H1 (cell line): ENCODE measurements around the gene AQP12A. TPM values are rescaled to one million over a fixed set of nuclear protein-coding genes. Genes with fewer than 3 reads are reported as not detected.

ENCODE experiments used
- CTCF ChIA-PET: fragments of 300-600 bp; sonication (Branson Sonifier 250); formaldehyde crosslinking; loops from one replicate; lab custom pipeline; 2021; ENCODE audit not compliant: partially characterized antibody; lab: Charles Lee
- POLR2A ChIA-PET: fragments of 300-600 bp; sonication (Branson Sonifier 250); formaldehyde crosslinking; loops from one replicate; lab custom pipeline; 2021; ENCODE audit warnings: inconsistent platforms; ENCODE audit not compliant: partially characterized antibody; lab: Charles Lee
- DNase-seq, 2 experiments: peaks; one replicate each; pipeline versions ENCODE4 v3.0.0 to v3.0.0-alpha.2; 2010 to 2022; ENCODE audit warnings: low spot score in 2 of 2, low read depth in 1 of 2, mixed read lengths in 1 of 2
- FAIRE-seq: peaks from 2 replicates; lab custom pipeline; 2011; peaks lifted over from hg19 to GRCh38; lab: Jason Lieb, UNC
- H2AFZ ChIP-seq: 2 replicates; pipeline ENCODE4 v1.8.1; 2012; ENCODE audit warnings: low read length, inconsistent platforms
- H2AK5ac ChIP-seq: 2 replicates; pipeline ENCODE4 v1.6.1; 2013; ENCODE audit warnings: low read depth, low read length
- H2BK120ac ChIP-seq: replicated peaks from 2 replicates; pipeline ENCODE3; 2013; ENCODE audit warnings: low read depth, low read length, inconsistent platforms
- H2BK12ac ChIP-seq: 2 replicates; pipeline ENCODE4 v1.6.1; 2013; ENCODE audit warnings: low read depth, low read length
- H2BK15ac ChIP-seq: 2 replicates; pipeline ENCODE4 v1.6.1; 2013; ENCODE audit warnings: low read length
- H2BK20ac ChIP-seq: 2 replicates; pipeline ENCODE4 v1.6.1; 2013; ENCODE audit warnings: low read length
- H2BK5ac ChIP-seq: 2 replicates; pipeline ENCODE4 v1.6.1; 2013; ENCODE audit warnings: low read depth, low read length
- H3K14ac ChIP-seq: 2 replicates; pipeline ENCODE4 v1.6.1; 2013; ENCODE audit warnings: inconsistent platforms; ENCODE audit not compliant: insufficient read length
- H3K18ac ChIP-seq: 2 replicates; pipeline ENCODE4 v1.6.1; 2013; ENCODE audit warnings: low read length; ENCODE audit errors: extremely low read depth
- H3K23ac ChIP-seq: 2 replicates; pipeline ENCODE4 v1.6.1; 2013; ENCODE audit warnings: inconsistent platforms; ENCODE audit not compliant: insufficient read length
- H3K23me2 ChIP-seq: 2 replicates; pipeline ENCODE4 v1.6.1; 2013; ENCODE audit warnings: low read depth, low read length
- H3K27ac ChIP-seq: 2 replicates; pipeline ENCODE4 v1.6.1; 2011; ENCODE audit warnings: low read depth, low read length, inconsistent platforms
- H3K27me3 ChIP-seq, 4 experiments: replicated peaks in 1 of 4; 1 replicate in 1 of 4; 2 replicates in 3 of 4; pipeline versions ENCODE4 v1.6.1 to v1.8.1; 2011 to 2013; ENCODE audit warnings: low read length in 3 of 4, mild to moderate bottlenecking in 3 of 4, inconsistent platforms in 2 of 4, mixed read lengths in 2 of 4, moderate library complexity in 1 of 4; ENCODE audit not compliant: control insufficient read depth in 3 of 4, insufficient read depth in 3 of 4; ENCODE audit errors: extremely low read depth in 1 of 4
- H3K36me3 ChIP-seq, 4 experiments: 2 replicates each; pipeline versions ENCODE4 v1.6.1 to v1.8.1; 2011 to 2013; ENCODE audit warnings: mild to moderate bottlenecking in 4 of 4, low read length in 3 of 4, moderate library complexity in 2 of 4, control low read depth in 1 of 4, inconsistent platforms in 1 of 4; ENCODE audit not compliant: insufficient read depth in 4 of 4, control insufficient read depth in 2 of 4
- H3K4ac ChIP-seq: replicated peaks from 2 replicates; pipeline ENCODE3; 2013; ENCODE audit warnings: low read length, low read depth, mixed read lengths, inconsistent platforms; ENCODE audit not compliant: insufficient read length
- H3K4me1 ChIP-seq, 4 experiments: replicated peaks in 1 of 4; 1 replicate in 1 of 4; 2 replicates in 3 of 4; pipeline versions ENCODE4 v1.6.1 to v1.8.1; 2011 to 2013; ENCODE audit warnings: low read length in 3 of 4, inconsistent platforms in 2 of 4, mixed read lengths in 1 of 4; ENCODE audit not compliant: insufficient read depth in 4 of 4, control insufficient read depth in 3 of 4
- H3K4me2 ChIP-seq, 2 experiments: 2 replicates each; pipeline versions ENCODE4 v1.6.1 to v1.8.1; 2011 to 2013; ENCODE audit warnings: low read depth in 2 of 2, low read length in 2 of 2, control low read depth in 1 of 2, inconsistent platforms in 1 of 2, mild to moderate bottlenecking in 1 of 2; ENCODE audit not compliant: insufficient read depth in 1 of 2
- H3K4me3 ChIP-seq, 4 experiments: fragments of 200-600, 300-600 bp in 1 of 4; sonication (generic), shearing (Covaris generic), sonication (Bioruptor Twin) in 1 of 4; 2 replicates each; pipeline versions ENCODE4 v1.5.1 to v1.8.1; 2011 to 2016; ENCODE audit warnings: low read length in 4 of 4, low read depth in 3 of 4, control low read depth in 2 of 4, inconsistent platforms in 2 of 4, mild to moderate bottlenecking in 2 of 4, mixed read lengths in 1 of 4, moderate library complexity in 1 of 4; ENCODE audit not compliant: insufficient read depth in 2 of 4; ENCODE audit errors: extremely low read depth in 1 of 4
- H3K56ac ChIP-seq: replicated peaks from 2 replicates; pipeline ENCODE3; 2013; ENCODE audit warnings: low read depth, mild to moderate bottlenecking, mixed read lengths, low read length, inconsistent platforms; ENCODE audit not compliant: insufficient read length
- H3K79me1 ChIP-seq: 2 replicates; pipeline ENCODE4 v1.6.1; 2013; ENCODE audit warnings: low read depth, low read length, control low read depth
- H3K79me2 ChIP-seq, 2 experiments: 2 replicates each; pipeline versions ENCODE4 v1.6.1 to v1.8.1; 2012 to 2013; ENCODE audit warnings: low read length in 2 of 2, mild to moderate bottlenecking in 2 of 2, inconsistent platforms in 1 of 2; ENCODE audit not compliant: insufficient read depth in 2 of 2, control insufficient read depth in 1 of 2
- H3K9ac ChIP-seq, 4 experiments: replicated peaks in 1 of 4; 1 replicate in 1 of 4; 2 replicates in 3 of 4; pipeline versions ENCODE4 v1.6.1 to v1.8.1; 2011 to 2013; ENCODE audit warnings: low read depth in 3 of 4, low read length in 3 of 4, control low read depth in 2 of 4, mild to moderate bottlenecking in 2 of 4, moderate library complexity in 2 of 4, inconsistent platforms in 1 of 4; ENCODE audit errors: extremely low read depth in 1 of 4
- H3K9me3 ChIP-seq, 2 experiments: 2 replicates each; pipeline versions ENCODE4 v1.6.1 to v1.8.1; 2012 to 2013; ENCODE audit warnings: mild to moderate bottlenecking in 2 of 2, moderate library complexity in 2 of 2, control low read depth in 1 of 2, inconsistent platforms in 1 of 2, low read depth in 1 of 2, low read length in 1 of 2, mixed read lengths in 1 of 2; ENCODE audit not compliant: insufficient read depth in 2 of 2
- H4K20me1 ChIP-seq, 2 experiments: replicated peaks in 1 of 2; 2 replicates each; pipeline versions ENCODE3 to v1.8.1; 2011 to 2013; ENCODE audit warnings: inconsistent platforms in 2 of 2, low read length in 2 of 2, mild to moderate bottlenecking in 1 of 2; ENCODE audit not compliant: insufficient read depth in 2 of 2, control insufficient read depth in 1 of 2
- H4K5ac ChIP-seq: 2 replicates; pipeline ENCODE4 v1.6.1; 2013; ENCODE audit warnings: low read length, low read depth, mixed read lengths, inconsistent platforms; ENCODE audit not compliant: insufficient read length
- H4K8ac ChIP-seq: 2 replicates; pipeline ENCODE4 v1.8.0; 2013; ENCODE audit warnings: mild to moderate bottlenecking, moderate library complexity, low read length, inconsistent platforms; ENCODE audit not compliant: insufficient read depth; ENCODE audit errors: extremely low read depth
- H4K91ac ChIP-seq: replicated peaks from 2 replicates; pipeline ENCODE3; 2013; ENCODE audit warnings: low read length, mixed read lengths, inconsistent platforms; ENCODE audit not compliant: insufficient read length
- BRCA1 ChIP-seq: IDR thresholded peaks from 2 replicates; pipeline ENCODE4 v1.6.1; 2012; ENCODE audit warnings: low read depth, low read length, improper control_type of control experiment
- GABPA ChIP-seq: IDR thresholded peaks from 2 replicates; pipeline ENCODE4 v1.6.1; 2011; ENCODE audit warnings: mild to moderate bottlenecking, low read length, moderate library complexity, borderline replicate concordance; ENCODE audit not compliant: insufficient read depth
- PHF8 ChIP-seq: fragments of 200-600 bp; sonication (generic); conservative IDR thresholded peaks from 2 replicates; pipeline ENCODE4 v1.7.1; 2012; ENCODE audit warnings: low read depth, mild to moderate bottlenecking, inconsistent platforms, low read length, moderate library complexity
- RNF2 ChIP-seq: fragments of 200-900, 300-1000 bp; sonication (generic); IDR thresholded peaks from 2 replicates; pipeline ENCODE4 v1.7.1; 2016; ENCODE audit warnings: borderline replicate concordance, low read depth, mild to moderate bottlenecking, antibody characterized with exemption, low read length; ENCODE audit not compliant: poor library complexity, severe bottlenecking; ENCODE audit errors: missing control alignments
- SAP30 ChIP-seq: fragments of 300-600 bp; sonication (generic); IDR thresholded peaks from 2 replicates; pipeline ENCODE4 v1.7.1; 2012; ENCODE audit warnings: low read length, moderate library complexity, mild to moderate bottlenecking, inconsistent platforms; ENCODE audit not compliant: insufficient read depth, insufficient replicate concordance
- SIRT6 ChIP-seq: IDR thresholded peaks from one replicate; pipeline ENCODE4 v1.7.1; 2012; ENCODE audit warnings: low read length, inconsistent platforms
- SRF ChIP-seq: IDR thresholded peaks from 2 replicates; pipeline ENCODE4 v1.6.1; 2011; ENCODE audit warnings: mild to moderate bottlenecking, low read depth, low read length, moderate library complexity
- WGBS, 2 experiments: shearing (Covaris generic) in 1 of 2; methylation state at CpG; one replicate each; pipeline versions ENCODE4 v1.1.6 to v1.1.7; 2013 to 2015; ENCODE audit warnings: low lambda C conversion rate in 2 of 2, mixed read lengths in 2 of 2, inconsistent platforms in 1 of 2, low coverage in 1 of 2, missing lambda C conversion rate in 1 of 2; ENCODE audit not compliant: insufficient replicate concordance in 2 of 2, insufficient coverage in 1 of 2, insufficient read length in 1 of 2; ENCODE audit errors: extremely low coverage in 1 of 2, missing lambda C conversion rate in 1 of 2; 5-methylcytosine and 5-hydroxymethylcytosine counted together
- polyA plus RNA-seq, 7 experiments: library from polyadenylated mRNA; depleted of rRNA in 3 of 7; stranded (reverse) in 5 of 7; unstranded in 2 of 7; fragments of >200 nt in 5 of 7; fragments of 200-250 nt in 2 of 7; gene quantifications; 1 replicate in 5 of 7; 2 replicates in 1 of 7; 4 replicates in 1 of 7; pipeline versions ENCODE4 v1.2.1 to v1.2.3, GENCODE V29; 2011 to 2013; ENCODE audit warnings: missing spikeins in 2 of 7, mixed read lengths in 2 of 7
- total RNA-seq: library from RNA; stranded (reverse); fragmentation: NEBNext Ultra II Directional; extraction: Animal tissue kit (Norgen Biotek cat#: 25700); gene quantifications from 2 replicates; pipeline ENCODE4 v1.2.1, GENCODE V29; 2021
- TF ChIP-seq, protein P1 (sequence below): IDR thresholded peaks from 2 replicates; pipeline ENCODE4 v1.6.1; 2011; ENCODE audit warnings: low read depth, mild to moderate bottlenecking, low read length; ENCODE audit not compliant: insufficient read depth
- TF ChIP-seq, protein P2 (sequence below): IDR thresholded peaks from 2 replicates; pipeline ENCODE4 v1.6.1; 2012; ENCODE audit warnings: low read length, inconsistent platforms

Gene AQP12A
- total and polyA plus RNA-seq, 2 of the 8 experiments (the other 6 are each of a cell fraction or from before 2014, with no cell fraction given), result not detected

DNA sequence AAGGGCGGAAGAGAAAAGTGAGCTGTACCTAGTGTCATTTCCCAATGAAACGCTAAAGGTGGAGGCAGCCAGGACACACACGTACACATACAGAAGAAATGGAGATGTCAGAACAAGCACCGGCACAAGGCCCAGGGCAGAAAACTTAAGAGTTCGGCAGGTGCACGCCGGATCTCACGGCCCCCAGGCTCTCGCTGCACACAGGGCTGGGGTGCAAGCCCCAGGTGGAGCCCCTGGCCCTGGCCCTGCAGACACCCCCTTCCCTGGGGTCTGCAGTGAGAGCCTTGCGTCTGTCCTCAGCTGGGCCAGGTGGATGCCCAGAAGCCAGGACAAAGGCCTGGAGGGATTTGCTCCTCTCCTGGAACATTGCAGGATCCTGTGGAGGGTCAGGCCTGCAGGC, 36.7 kb downstream of the AQP12A start:
- Histone ChIP-seq H3K4ac (no peak overlapping the region), H2AK5ac (no peak overlapping the region), H4K91ac (no peak overlapping the region), H2BK20ac (no peak overlapping the region), H2BK120ac (no peak overlapping the region), H3K23ac (no peak overlapping the region), H3K27ac (no peak overlapping the region), H3K56ac (no peak overlapping the region), H3K9ac (no peak overlapping the region), H3K27me3 (no peaks in the 10 kb centered on the region), H3K79me2 (no peaks in the 10 kb centered on the region), H3K36me3 (peaks cover 8 to 48% (median 37%) of the 10 kb centered on the region in 4 experiments), H4K20me1 (peaks cover 2 to 11% of the 10 kb centered on the region in 2 experiments), H3K14ac (no peak overlapping the region), H3K4me1 (no peaks in the 10 kb centered on the region; a peak in 1 of 7 replicates), H3K18ac (no peak overlapping the region), H2BK15ac (no peak overlapping the region), H2AFZ (no peak overlapping the region), H4K5ac (no peak overlapping the region), H4K8ac (no peak overlapping the region), H3K4me2 (no peak overlapping the region), H3K79me1 (no peaks in the 10 kb centered on the region; the same call in 1 of the 2 replicates), H2BK12ac (no peak overlapping the region), H3K4me3 (no peak overlapping the region), H2BK5ac (no peak overlapping the region; the same call in 1 of the 2 replicates), H3K9me3 (no peaks in the 10 kb centered on the region), H3K23me2 (peaks cover 4% of the 10 kb centered on the region; the same call in 1 of the 2 replicates)
- ChIA-PET POLR2A (interaction anchor here (0.7 to 3.9 kb wide), 6 partner anchors 13 to 142 kb away, joined by 3 to 19 read pairs (median 6); partner anchors contain the start of gene CAPN10), CTCF (interaction anchor here (1.2 to 1.9 kb wide), 2 partner anchors 13 to 54 kb away, joined by 5 to 7 read pairs; no protein-coding TSS in a partner anchor)
- FAIRE-seq, result no peak
- TF ChIP-seq, protein P1, sequence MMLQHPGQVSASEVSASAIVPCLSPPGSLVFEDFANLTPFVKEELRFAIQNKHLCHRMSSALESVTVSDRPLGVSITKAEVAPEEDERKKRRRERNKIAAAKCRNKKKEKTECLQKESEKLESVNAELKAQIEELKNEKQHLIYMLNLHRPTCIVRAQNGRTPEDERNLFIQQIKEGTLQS, result no peak
- TF ChIP-seq SAP30 (no peak), PHF8 (no peak), SIRT6 (no peak), SRF (no peak), BRCA1 (no peak), RNF2 (no peak), GABPA (no peak)
- TF ChIP-seq, protein P2, sequence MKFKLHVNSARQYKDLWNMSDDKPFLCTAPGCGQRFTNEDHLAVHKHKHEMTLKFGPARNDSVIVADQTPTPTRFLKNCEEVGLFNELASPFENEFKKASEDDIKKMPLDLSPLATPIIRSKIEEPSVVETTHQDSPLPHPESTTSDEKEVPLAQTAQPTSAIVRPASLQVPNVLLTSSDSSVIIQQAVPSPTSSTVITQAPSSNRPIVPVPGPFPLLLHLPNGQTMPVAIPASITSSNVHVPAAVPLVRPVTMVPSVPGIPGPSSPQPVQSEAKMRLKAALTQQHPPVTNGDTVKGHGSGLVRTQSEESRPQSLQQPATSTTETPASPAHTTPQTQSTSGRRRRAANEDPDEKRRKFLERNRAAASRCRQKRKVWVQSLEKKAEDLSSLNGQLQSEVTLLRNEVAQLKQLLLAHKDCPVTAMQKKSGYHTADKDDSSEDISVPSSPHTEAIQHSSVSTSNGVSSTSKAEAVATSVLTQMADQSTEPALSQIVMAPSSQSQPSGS, result no peak
- no peak for DNase-seq
- WGBS, 2 experiments, result 93% methylated on average over 9 of the region's 10 CpGs; no CpG with 5 or more reads in 1 of the 2 experiments
